K562 (cell line): ENCODE data around the gene ABLIM2.

ENCODE experiments used
- AFF4 ChIP-seq: sonication (generic); formaldehyde crosslinking; IDR thresholded peaks from 2 replicates; pipeline ENCODE4 v1.8.0; 2023; ENCODE audit warnings: mild to moderate bottlenecking, missing genetic modification reagents
- ATF2 ChIP-seq: sonication (generic); formaldehyde crosslinking; IDR thresholded peaks from 2 replicates; pipeline ENCODE4 v1.8.1; 2022; ENCODE audit warnings: missing genetic modification reagents
- CTCF ChIP-seq, 3 experiments: IDR thresholded peaks in 2 of 3; conservative IDR thresholded peaks in 1 of 3; 2 replicates each; pipeline ENCODE4 v1.5.1; 2011 to 2012; ENCODE audit warnings: low read length in 3 of 3, mild to moderate bottlenecking in 3 of 3, control low read depth in 2 of 3, improper control_type of control experiment in 1 of 3, inconsistent platforms in 1 of 3, low read depth in 1 of 3, mixed read lengths in 1 of 3, moderate library complexity in 1 of 3; ENCODE audit not compliant: insufficient read depth in 2 of 3
- EP300 ChIP-seq: IDR thresholded peaks from 2 replicates; pipeline ENCODE4 v1.6.1; 2012; ENCODE audit warnings: low read length, improper control_type of control experiment
- MAX ChIP-seq: sonication (generic); formaldehyde crosslinking; IDR thresholded peaks from 2 replicates; pipeline ENCODE4 v1.9.0; 2022; ENCODE audit warnings: mild to moderate bottlenecking, missing genetic modification reagents
- MYNN ChIP-seq, 2 experiments: sonication (generic); formaldehyde crosslinking in 1 of 2; IDR thresholded peaks; 2 replicates each; pipeline versions ENCODE4 v1.5.0 to v1.6.1; 2016 to 2020; ENCODE audit warnings: antibody characterized with exemption in 1 of 2, missing genetic modification reagents in 1 of 2
- PHTF2 ChIP-seq: fragments of 250-450 bp; sonication (Bioruptor Pico); IDR thresholded peaks from 2 replicates; pipeline ENCODE4 v1.5.0; 2021; ENCODE audit warnings: mild to moderate bottlenecking
- POLR2AphosphoS5 ChIP-seq: IDR thresholded peaks from 2 replicates; pipeline ENCODE4 v1.6.1; 2011; ENCODE audit warnings: mild to moderate bottlenecking, low read depth, low read length, moderate library complexity; ENCODE audit not compliant: control insufficient read depth, insufficient read depth
- PURB ChIP-seq: sonication (generic); formaldehyde crosslinking; IDR thresholded peaks from 2 replicates; pipeline ENCODE4 v1.9.0; 2021; ENCODE audit warnings: low read depth, mild to moderate bottlenecking, missing genetic modification reagents
- SIX5 ChIP-seq, 2 experiments: IDR thresholded peaks; 2 replicates each; pipeline ENCODE4 v1.6.1; 2011; ENCODE audit warnings: low read length in 2 of 2, borderline replicate concordance in 1 of 2, low read depth in 1 of 2, mild to moderate bottlenecking in 1 of 2, moderate library complexity in 1 of 2; ENCODE audit not compliant: insufficient read depth in 1 of 2
- SMARCC2 ChIP-seq: fragments of 450-650 bp; IDR thresholded peaks from 2 replicates; pipeline ENCODE4 v1.6.1; 2017; ENCODE audit warnings: antibody characterized with exemption, moderate library complexity, mild to moderate bottlenecking, low read depth
- ZNF263 ChIP-seq: sonication (generic); formaldehyde crosslinking; IDR thresholded peaks from 2 replicates; pipeline ENCODE4 v1.8.0; 2022; ENCODE audit warnings: mild to moderate bottlenecking, missing genetic modification reagents, borderline replicate concordance

GRCh38 chr4:7995866-7996265, 162.7 kb downstream of the ABLIM2 start:
- TF ChIP-seq ZNF263 (no peak), PHTF2 (no peak), MAX (CRISPR knock-in tag) (no peak), SMARCC2 (no peak), AFF4 (CRISPR knock-in tag) (no peak), PURB (CRISPR knock-in tag) (no peak), POLR2AphosphoS5 (no peak), EP300 (no peak), CTCF (IDR thresholded peaks at IDR 0.05 in 2 of 3, conservative IDR thresholded peaks at IDR 0.05 in 1 of 3; ENCODE audit: insufficient read depth in 2 of 3, low read depth in 1 of 3, low read length in 3 of 3) (no peak), SIX5 (IDR thresholded peaks at IDR 0.05; ENCODE audit: borderline replicate concordance in 1 of 2, insufficient read depth in 1 of 2, low read depth in 1 of 2, low read length in 2 of 2) (no peak), ATF2 (CRISPR knock-in tag) (no peak), MYNN (IDR thresholded peaks at IDR 0.05) (no peak), MYNN (CRISPR knock-in tag; IDR thresholded peaks at IDR 0.05) (no peak)
